NCI-H446 (cell line): ENCODE results near the gene SLC22A23.

ENCODE experiments used
- DNase-seq, 2 experiments: peaks; one replicate each; lab custom pipeline; 2025; lab: John Stamatoyannopoulos, UW

SLC22A23 gene

GRCh38 chr6:3421791-3422434, 34.9 kb downstream of the SLC22A23 start:
- DNase-seq: no peak

- no peak for DNase-seq
Observed at GRCh38 chr6:3421143-3421542, 35.7 kb downstream of the SLC22A23 start.

GRCh38 chr6:3419624-3420272, 37.1 kb downstream of the SLC22A23 start:
- DNase-seq: no peak

GRCh38 chr6:3418496-3419060, 38.3 kb downstream of the SLC22A23 start:
- DNase-seq: no peak

GRCh38 chr6:3417473-3417872, 39.4 kb downstream of the SLC22A23 start:
- DNase-seq: no peak

- no peak for DNase-seq
Observed at GRCh38 chr6:3415490-3415889, 41.4 kb downstream of the SLC22A23 start.

GRCh38 chr6:3415082-3415453, 41.8 kb downstream of the SLC22A23 start:
- no peak for DNase-seq

- DNase-seq: no peak
Observed at GRCh38 chr6:3414327-3415081, 42.3 kb downstream of the SLC22A23 start.

GRCh38 chr6:3413592-3413991, 43.3 kb downstream of the SLC22A23 start:
- DNase-seq: no peak

- no peak for DNase-seq
Observed at GRCh38 chr6:3412779-3413500, 43.9 kb downstream of the SLC22A23 start.

GRCh38 chr6:3411967-3412778, 44.7 kb downstream of the SLC22A23 start:
- DNase-seq: no peak

- peak; percentile 19 to 75 for DNase-seq
Observed at GRCh38 chr6:3410385-3411360, 46.2 kb downstream of the SLC22A23 start.

- no peak for DNase-seq
Observed at GRCh38 chr6:3409699-3410384, 47.0 kb downstream of the SLC22A23 start.

GRCh38 chr6:3408665-3409064, 48.2 kb downstream of the SLC22A23 start:
- DNase-seq: no peak

GRCh38 chr6:3407840-3408239, 49.0 kb downstream of the SLC22A23 start:
- no peak for DNase-seq

GRCh38 chr6:3406891-3407809, 49.7 kb downstream of the SLC22A23 start:
- DNase-seq: no peak

GRCh38 chr6:3406362-3406821, 50.5 kb downstream of the SLC22A23 start:
- no peak for DNase-seq

- DNase-seq: no peak
Observed at GRCh38 chr6:3405679-3406078, 51.2 kb downstream of the SLC22A23 start.
